ENCODE data around the gene SH3TC1. TPM values are rescaled to one million over a fixed set of nuclear protein-coding genes. Genes with fewer than 3 reads are reported as not detected.

SH3TC1 gene
- total and polyA plus RNA-seq, 2 of the 8 experiments (the other 6 are each of a cell fraction or from before 2014, with no cell fraction given): 0.15 TPM; not detected in 1

- no peaks in the 10 kb centered on the region for H3K79me1 ChIP-seq (ENCODE audit: low read depth, low read length)
- H4K5ac ChIP-seq (ENCODE audit: insufficient read length, low read depth, low read length): no peak overlapping the region
- H2BK120ac ChIP-seq (replicated peaks; ENCODE audit: low read depth, low read length): no peak overlapping the region
- H2BK20ac ChIP-seq (ENCODE audit: low read length): no peak overlapping the region
- no peak for FAIRE-seq
- H2BK15ac ChIP-seq (ENCODE audit: low read length): no peak overlapping the region
- H3K4me3 ChIP-seq (ENCODE audit: extremely low read depth in 1 of 4, insufficient read depth in 2 of 4, low read depth in 3 of 4, low read length in 4 of 4): no peak overlapping the region
- H2BK5ac ChIP-seq (ENCODE audit: low read depth, low read length): no peak overlapping the region
- no peak overlapping the region for H3K56ac ChIP-seq (replicated peaks; ENCODE audit: insufficient read length, low read depth, low read length)
- H3K14ac ChIP-seq (ENCODE audit: insufficient read length): no peak overlapping the region
- POLR2A ChIA-PET (ENCODE audit: partially characterized antibody): no interaction called here
- CTCF ChIA-PET (ENCODE audit: partially characterized antibody): interaction anchor here (1.3 to 3.7 kb wide), 2 partner anchors 13 to 103 kb away, joined by 3 to 14 read pairs; no protein-coding TSS in a partner anchor
- no peak overlapping the region for H2AK5ac ChIP-seq (ENCODE audit: low read depth, low read length)
- H3K9me3 ChIP-seq (ENCODE audit: insufficient read depth in 2 of 2, low read depth in 1 of 2, low read length in 1 of 2): no peaks in the 10 kb centered on the region
- H3K18ac ChIP-seq (ENCODE audit: extremely low read depth, low read length): no peak overlapping the region; the same call in 1 of the 2 replicates
- no peaks in the 10 kb centered on the region for H3K36me3 ChIP-seq (ENCODE audit: control insufficient read depth in 2 of 4, insufficient read depth in 4 of 4, low read length in 3 of 4)
- no peak overlapping the region for H3K4me2 ChIP-seq (ENCODE audit: insufficient read depth in 1 of 2, low read depth in 2 of 2, low read length in 2 of 2)
- WGBS, 2 experiments (ENCODE audit: extremely low coverage in 1 of 2, insufficient coverage in 1 of 2, insufficient read length in 1 of 2, insufficient replicate concordance in 2 of 2, low coverage in 1 of 2, low lambda C conversion rate in 2 of 2, missing lambda C conversion rate in 1 of 2): 83% methylated on average over 25 of the region's 25 CpGs; no CpG with 5 or more reads in 1 of the 2 experiments
- no peak for TF ChIP-seq BACH1 (IDR thresholded peaks at IDR 0.05; ENCODE audit: low read length)
- no peak for TF ChIP-seq E2F6 (IDR thresholded peaks at IDR 0.05)
- no peak for TF ChIP-seq TEAD4 (IDR thresholded peaks at IDR 0.05; ENCODE audit: low read depth, low read length)
- no peak for TF ChIP-seq SRF (IDR thresholded peaks at IDR 0.05; ENCODE audit: low read depth, low read length)
- TF ChIP-seq CHD2 (IDR thresholded peaks at IDR 0.05; ENCODE audit: low read length): no peak
- TF ChIP-seq TBP (IDR thresholded peaks at IDR 0.05; ENCODE audit: low read depth, low read length): no peak
- TF ChIP-seq MAFK (IDR thresholded peaks at IDR 0.05; ENCODE audit: low read depth, low read length): no peak
- TF ChIP-seq GABPA (IDR thresholded peaks at IDR 0.05; ENCODE audit: borderline replicate concordance, insufficient read depth, low read length): no peak
- TF ChIP-seq CBX5 (IDR thresholded peaks at IDR 0.05; ENCODE audit: low read depth, low read length): no peak
- no peak for TF ChIP-seq RAD21 (IDR thresholded peaks at IDR 0.05 in 1 of 2, conservative IDR thresholded peaks at IDR 0.05 in 1 of 2; ENCODE audit: low read depth in 2 of 2, low read length in 2 of 2)
- TF ChIP-seq JUND (IDR thresholded peaks at IDR 0.05; ENCODE audit: low read length): no peak
- no peak for TF ChIP-seq TAF1 (IDR thresholded peaks at IDR 0.05; ENCODE audit: low read depth, low read length)
- peak overlapping the region; percentile 53 for H4K8ac ChIP-seq (ENCODE audit: extremely low read depth, insufficient read depth, low read length)
- no peaks in the 10 kb centered on the region for H3K79me2 ChIP-seq (ENCODE audit: control insufficient read depth in 1 of 2, insufficient read depth in 2 of 2, low read length in 2 of 2)
- H2BK12ac ChIP-seq (ENCODE audit: low read depth, low read length): no peak overlapping the region
- no peak overlapping the region for H3K9ac ChIP-seq (replicated peaks in 1 of 4; ENCODE audit: extremely low read depth in 1 of 4, low read depth in 3 of 4, low read length in 3 of 4)
- peaks cover 0 to 3% of the 10 kb centered on the region in 2 experiments for H4K20me1 ChIP-seq (replicated peaks in 1 of 2; ENCODE audit: control insufficient read depth in 1 of 2, insufficient read depth in 2 of 2, low read length in 2 of 2)
- H2AFZ ChIP-seq (ENCODE audit: low read length): no peak overlapping the region
- H3K27ac ChIP-seq (ENCODE audit: low read depth, low read length): no peak overlapping the region
- no peaks in the 10 kb centered on the region for H3K23me2 ChIP-seq (ENCODE audit: low read depth, low read length)
- no peak overlapping the region for H3K4ac ChIP-seq (replicated peaks; ENCODE audit: insufficient read length, low read depth, low read length)
- no peaks in the 10 kb centered on the region for H3K4me1 ChIP-seq (replicated peaks in 1 of 4; ENCODE audit: control insufficient read depth in 3 of 4, insufficient read depth in 4 of 4, low read length in 3 of 4)
- DNase-seq (ENCODE audit: low read depth in 1 of 2, low spot score in 2 of 2): no peak
- H3K23ac ChIP-seq (ENCODE audit: insufficient read length): no peak overlapping the region
- no peak overlapping the region for H4K91ac ChIP-seq (replicated peaks; ENCODE audit: insufficient read length, low read length)
- H3K27me3 ChIP-seq (replicated peaks in 1 of 4; ENCODE audit: control insufficient read depth in 3 of 4, extremely low read depth in 1 of 4, insufficient read depth in 3 of 4, low read length in 3 of 4): no peaks in the 10 kb centered on the region
Observed at GRCh38 chr4:8280158-8280875, 81.2 kb downstream of the SH3TC1 start.
